MM.1S (cell line): ENCODE results near the gene OSBPL1A.
A peak's percentile ranks its signal among the peaks of the same experiment; 100 is the strongest.

ENCODE experiments used
- DNase-seq: peaks from one replicate; pipeline ENCODE4 v3.0.0-alpha.2; 2015
- H2AFZ ChIP-seq: fragments of 300-600 bp; sonication (generic); 2 replicates; pipeline ENCODE4 v1.6.0; 2016; ENCODE audit warnings: antibody characterized with exemption, low read length
- H3F3A ChIP-seq: fragments of 300-600 bp; sonication (generic); 2 replicates; pipeline ENCODE4 v1.6.1; 2016; ENCODE audit warnings: mild to moderate bottlenecking, antibody characterized with exemption, low read length, moderate library complexity, mixed read lengths; ENCODE audit not compliant: insufficient read depth
- H3K27ac ChIP-seq: fragments of 300-600 bp; sonication (generic); 2 replicates; pipeline ENCODE4 v1.5.1; 2016; ENCODE audit warnings: mild to moderate bottlenecking, low read length
- H3K27me3 ChIP-seq: fragments of 300-600 bp; sonication (generic); replicated peaks from 2 replicates; pipeline ENCODE4 v1.6.0; 2016; ENCODE audit warnings: low read length; ENCODE audit not compliant: insufficient read depth
- H3K36me3 ChIP-seq: fragments of 300-600 bp; sonication (generic); replicated peaks from 2 replicates; pipeline ENCODE4 v1.6.1; 2016; ENCODE audit warnings: mild to moderate bottlenecking, low read length, mixed read lengths; ENCODE audit not compliant: insufficient read depth
- H3K4me1 ChIP-seq: fragments of 300-600 bp; sonication (generic); 2 replicates; pipeline ENCODE4 v1.6.1; 2016; ENCODE audit warnings: low read length, mixed read lengths
- H3K4me2 ChIP-seq: fragments of 300-600 bp; sonication (generic); 2 replicates; pipeline ENCODE4 v1.6.0; 2016; ENCODE audit warnings: low read depth, low read length
- H3K4me3 ChIP-seq: fragments of 300-600 bp; sonication (generic); 2 replicates; pipeline ENCODE4 v1.5.1; 2016; ENCODE audit warnings: low read length, mixed read lengths
- H3K79me2 ChIP-seq: fragments of 300-600 bp; sonication (generic); 2 replicates; pipeline ENCODE4 v1.6.1; 2016; ENCODE audit warnings: mixed run types, low read length, mixed read lengths
- H3K9ac ChIP-seq: fragments of 300-600 bp; sonication (generic); 2 replicates; pipeline ENCODE4 v1.6.1; 2016; ENCODE audit warnings: low read length, mixed read lengths
- H3K9me2 ChIP-seq: fragments of 300-600 bp; sonication (generic); replicated peaks from 2 replicates; pipeline ENCODE4 v1.6.1; 2016; ENCODE audit warnings: mild to moderate bottlenecking, low read length, mixed read lengths; ENCODE audit not compliant: insufficient read depth
- H3K9me3 ChIP-seq: fragments of 300-600 bp; sonication (generic); replicated peaks from 2 replicates; pipeline ENCODE4 v1.6.1; 2016; ENCODE audit warnings: mild to moderate bottlenecking, low read length, mixed read lengths; ENCODE audit not compliant: insufficient read depth
- H4K20me1 ChIP-seq: fragments of 300-600 bp; sonication (generic); 2 replicates; pipeline ENCODE4 v1.6.1; 2016; ENCODE audit warnings: mild to moderate bottlenecking, low read length, moderate library complexity, mixed read lengths; ENCODE audit not compliant: insufficient read depth
- CTCF ChIP-seq: fragments of 300-600 bp; sonication (generic); IDR thresholded peaks from 2 replicates; pipeline ENCODE4 v1.5.1; 2016; ENCODE audit warnings: antibody characterized with exemption, low read length, mixed read lengths
- EZH2 ChIP-seq: fragments of 300-600 bp; sonication (generic); optimal IDR thresholded peaks from 2 replicates; pipeline ENCODE3; 2017; ENCODE audit warnings: low read depth, mild to moderate bottlenecking, antibody characterized with exemption, low read length, mixed read lengths
- EZH2phosphoT487 ChIP-seq: fragments of 300-600 bp; sonication (generic); IDR thresholded peaks from 2 replicates; pipeline ENCODE4 v1.6.1; 2018; ENCODE audit warnings: antibody characterized with exemption, low read length

OSBPL1A gene

GRCh38 chr18:24118750-24119577 is 278.7 kb downstream of the OSBPL1A start:
- Histone ChIP-seq H3K4me1 (no peaks in the 10 kb centered on the region), H3K9me3 (no peaks in the 10 kb centered on the region), H3F3A (no peaks in the 10 kb centered on the region), H4K20me1 (no peaks in the 10 kb centered on the region), H3K27me3 (no peaks in the 10 kb centered on the region), H3K9ac (no peak overlapping the region), H2AFZ (no peak overlapping the region), H3K4me2 (no peak overlapping the region), H3K4me3 (no peak overlapping the region), H3K9me2 (no peaks in the 10 kb centered on the region), H3K36me3 (no peaks in the 10 kb centered on the region), H3K27ac (no peak overlapping the region), H3K79me2 (no peaks in the 10 kb centered on the region)
- peak; percentile 82 for DNase-seq
- TF ChIP-seq EZH2: no peak
- TF ChIP-seq EZH2phosphoT487: no peak
- TF ChIP-seq CTCF: peak; percentile 81

DNA sequence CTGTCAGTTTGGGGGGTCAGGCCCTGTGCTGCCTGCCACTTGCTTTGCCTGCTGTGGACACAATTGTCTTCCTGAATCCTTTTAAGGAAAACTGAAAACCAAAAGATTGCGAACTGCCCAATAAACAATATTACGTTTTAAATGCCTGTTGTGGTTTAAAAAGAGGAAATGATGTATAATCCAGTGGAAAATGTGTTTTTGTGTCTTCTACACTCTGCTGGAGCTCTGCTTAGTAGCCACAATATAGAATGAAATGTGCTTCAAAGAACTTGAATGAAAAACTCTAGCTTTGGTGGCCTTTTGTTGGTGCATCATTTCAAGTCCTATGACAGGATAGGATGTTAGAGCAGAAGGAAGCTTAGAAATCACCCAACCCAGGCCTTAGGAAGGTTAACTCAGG is 282.0 kb downstream of the OSBPL1A start:
- Histone ChIP-seq H3K27ac (no peak overlapping the region), H3K79me2 (no peaks in the 10 kb centered on the region), H3K4me1 (no peaks in the 10 kb centered on the region), H4K20me1 (no peaks in the 10 kb centered on the region), H3K9me3 (no peaks in the 10 kb centered on the region), H3K27me3 (no peaks in the 10 kb centered on the region), H3K36me3 (no peaks in the 10 kb centered on the region), H3K9me2 (no peaks in the 10 kb centered on the region), H3K4me3 (no peak overlapping the region), H3K4me2 (no peak overlapping the region), H3F3A (no peaks in the 10 kb centered on the region), H2AFZ (no peak overlapping the region), H3K9ac (no peak overlapping the region)
- no peak for TF ChIP-seq EZH2phosphoT487
- no peak for TF ChIP-seq CTCF
- no peak for TF ChIP-seq EZH2
- DNase-seq: no peak

DNA sequence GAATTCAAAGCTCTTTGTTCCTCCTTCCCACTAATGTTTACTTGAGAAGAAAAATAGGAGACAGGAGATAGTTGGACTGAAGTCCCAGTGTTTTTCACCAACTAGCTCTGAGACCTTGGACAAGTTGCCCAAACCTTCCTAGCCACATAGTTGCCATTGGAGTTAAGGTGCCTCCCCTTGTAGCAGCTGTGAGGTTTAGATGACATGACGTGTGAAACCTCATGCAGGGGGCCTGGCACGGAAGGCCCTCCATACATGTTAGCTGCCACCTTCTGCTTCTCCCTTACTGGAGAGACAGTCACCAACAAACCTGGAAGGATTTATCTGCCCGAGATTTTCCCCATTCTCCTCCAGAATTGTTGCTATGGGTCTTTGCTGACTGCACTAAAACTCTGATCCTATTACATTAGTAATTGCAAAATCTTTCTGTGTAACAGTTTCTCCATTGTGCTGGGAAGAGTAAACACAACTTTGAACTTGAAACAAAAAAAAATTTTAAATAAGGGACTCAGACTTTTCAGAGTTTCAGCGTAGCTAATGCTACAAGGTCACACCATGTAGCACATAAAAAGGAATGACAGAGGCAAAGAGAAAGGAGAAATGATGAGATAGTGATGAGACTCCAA is 282.6 kb downstream of the OSBPL1A start:
- no peaks in the 10 kb centered on the region for H3K4me1 ChIP-seq
- H3F3A ChIP-seq: no peaks in the 10 kb centered on the region
- H3K27ac ChIP-seq: no peak overlapping the region
- no peak overlapping the region for H3K4me2 ChIP-seq
- no peak overlapping the region for H3K4me3 ChIP-seq
- no peaks in the 10 kb centered on the region for H3K27me3 ChIP-seq
- no peaks in the 10 kb centered on the region for H4K20me1 ChIP-seq
- no peaks in the 10 kb centered on the region for H3K9me3 ChIP-seq
- no peak overlapping the region for H3K9ac ChIP-seq
- no peak for DNase-seq
- H3K79me2 ChIP-seq: no peaks in the 10 kb centered on the region
- no peaks in the 10 kb centered on the region for H3K9me2 ChIP-seq
- no peak for TF ChIP-seq CTCF
- TF ChIP-seq EZH2: no peak
- no peak for TF ChIP-seq EZH2phosphoT487
- H2AFZ ChIP-seq: no peak overlapping the region
- H3K36me3 ChIP-seq: no peaks in the 10 kb centered on the region
